ENCODE measurements around the gene KIR3DL2. TPM values are rescaled to one million over a fixed set of nuclear protein-coding genes. Genes with fewer than 3 reads are reported as not detected.
"Not testable (repeated sequence)": the region's sequence is repeated elsewhere in the genome, so short reads cannot be mapped to it uniquely, and the experiment has no call there.

KIR3DL2 gene
- total RNA-seq, 2 experiments from 2014 or later, result 0.27 to 0.48 TPM

DNA sequence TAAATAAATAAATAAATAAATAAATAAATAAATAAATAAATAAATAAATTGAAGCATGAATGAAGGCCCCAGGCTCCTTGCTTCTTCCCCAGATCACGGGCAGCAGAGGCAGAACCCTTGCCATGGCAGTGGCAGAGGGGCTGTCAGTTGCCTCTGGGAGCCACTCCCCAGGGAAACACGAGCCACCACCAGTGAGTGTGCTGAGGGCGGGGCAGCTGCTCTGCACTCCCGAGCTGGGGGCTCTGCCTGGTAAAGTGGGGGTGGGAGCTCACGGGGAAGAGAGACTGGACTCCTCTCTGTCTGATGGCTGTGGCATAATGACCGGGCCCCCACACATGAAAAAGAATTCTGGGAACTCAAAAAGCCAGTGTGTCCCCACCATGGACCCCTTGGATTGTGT lies 31.6 kb downstream of the KIR3DL2 start:
- intact Hi-C loops (cut with micrococcal nuclease), result no loop called here

GRCh38 chr19:54882758-54883157 lies 32.5 kb downstream of the KIR3DL2 start:
- Mint-ChIP-seq H3K36me3 (no peaks in the 10 kb centered on the region), H3K4me3 (no peak overlapping the region), H3K4me1 (ENCODE audit: low read depth) (no peaks in the 10 kb centered on the region), H3K27ac (no peak overlapping the region), H3K9me3 (no peaks in the 10 kb centered on the region), H3K27me3 (peaks cover 19% of the 10 kb centered on the region)
- POLR2A ChIA-PET, result no interaction called here
- DNase-seq, result no peak
- intact Hi-C loops (cut with micrococcal nuclease), result no loop called here
- CTCF ChIA-PET, result no interaction called here

More for the DNA sequence above, 31.6 kb downstream of the KIR3DL2 start:
- Mint-ChIP-seq H3K27me3 (peaks cover 19% of the 10 kb centered on the region), H3K9me3 (no peaks in the 10 kb centered on the region), H3K27ac (no peak overlapping the region), H3K4me3 (no peak overlapping the region), H3K36me3 (no peaks in the 10 kb centered on the region), H3K4me1 (ENCODE audit: low read depth) (no peaks in the 10 kb centered on the region)
- CTCF ChIA-PET, result no interaction called here
- no peak for DNase-seq
- POLR2A ChIA-PET, result no interaction called here

GRCh38 chr19:54883228-54883627 lies 33.0 kb downstream of the KIR3DL2 start:
- Mint-ChIP-seq H3K27me3 (peaks cover 19% of the 10 kb centered on the region), H3K4me1 (ENCODE audit: low read depth) (no peaks in the 10 kb centered on the region), H3K9me3 (no peaks in the 10 kb centered on the region), H3K4me3 (no peak overlapping the region), H3K36me3 (no peaks in the 10 kb centered on the region), H3K27ac (no peak overlapping the region)
- intact Hi-C loops (cut with micrococcal nuclease), result no loop called here
- DNase-seq, result no peak
- CTCF ChIA-PET, result no interaction called here
- POLR2A ChIA-PET, result no interaction called here

DNA sequence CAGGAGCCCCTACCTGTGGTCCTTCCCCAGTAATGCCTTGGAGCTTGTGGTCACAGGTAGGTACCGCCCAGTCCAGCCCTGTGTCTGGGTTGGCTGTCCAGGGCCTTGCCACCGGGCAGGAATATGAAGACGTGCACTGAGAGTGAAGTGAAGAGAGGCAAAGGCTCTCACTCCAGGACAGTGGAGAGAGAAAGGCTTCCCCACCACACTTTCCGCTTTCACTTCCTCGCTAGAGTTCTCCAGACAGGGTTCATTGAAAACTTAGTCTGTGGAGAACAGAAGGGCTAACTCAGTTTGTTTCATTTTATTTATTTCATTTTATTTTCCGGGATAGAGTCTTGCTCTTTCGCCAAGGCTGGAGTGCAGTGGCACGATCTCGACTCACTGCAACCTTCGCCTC lies 38.0 kb downstream of the KIR3DL2 start:
- no peak for DNase-seq
- POLR2A ChIA-PET, result no interaction called here
- CTCF ChIA-PET, result no interaction called here
- Mint-ChIP-seq H3K9me3 (no peaks in the 10 kb centered on the region), H3K27ac (no peak overlapping the region), H3K4me1 (ENCODE audit: low read depth) (no peaks in the 10 kb centered on the region), H3K27me3 (peaks cover 4% of the 10 kb centered on the region), H3K4me3 (no peak overlapping the region), H3K36me3 (no peaks in the 10 kb centered on the region)
- intact Hi-C loops (cut with micrococcal nuclease), result no loop called here

- CTCF ChIA-PET, result interaction anchor here (0.8 kb wide), 1 partner anchor 252 kb away, joined by 4 read pairs; no protein-coding TSS in a partner anchor
- DNase-seq, result no peak
- H3K27me3 Mint-ChIP-seq, result peaks cover 4% of the 10 kb centered on the region
- H3K27ac Mint-ChIP-seq, result no peak overlapping the region
- no peaks in the 10 kb centered on the region for H3K4me1 Mint-ChIP-seq (ENCODE audit: low read depth)
- no peak overlapping the region for H3K4me3 Mint-ChIP-seq
- intact Hi-C loops (cut with micrococcal nuclease), result no loop called here
- POLR2A ChIA-PET, result no interaction called here
- no peaks in the 10 kb centered on the region for H3K36me3 Mint-ChIP-seq
- H3K9me3 Mint-ChIP-seq, result no peaks in the 10 kb centered on the region
These were observed 39.3 kb downstream of the KIR3DL2 start for GRCh38 chr19:54889566-54889965.

GRCh38 chr19:54893406-54893805 lies 43.2 kb downstream of the KIR3DL2 start:
- Mint-ChIP-seq H3K36me3 (no peaks in the 10 kb centered on the region), H3K4me1 (ENCODE audit: low read depth) (no peaks in the 10 kb centered on the region), H3K9me3 (no peaks in the 10 kb centered on the region), H3K27ac (no peak overlapping the region), H3K4me3 (no peak overlapping the region), H3K27me3 (peaks cover 9% of the 10 kb centered on the region)
- ChIA-PET POLR2A (no interaction called here), CTCF (no interaction called here)
- intact Hi-C loops (cut with micrococcal nuclease), result no loop called here
- DNase-seq, result no peak

DNA sequence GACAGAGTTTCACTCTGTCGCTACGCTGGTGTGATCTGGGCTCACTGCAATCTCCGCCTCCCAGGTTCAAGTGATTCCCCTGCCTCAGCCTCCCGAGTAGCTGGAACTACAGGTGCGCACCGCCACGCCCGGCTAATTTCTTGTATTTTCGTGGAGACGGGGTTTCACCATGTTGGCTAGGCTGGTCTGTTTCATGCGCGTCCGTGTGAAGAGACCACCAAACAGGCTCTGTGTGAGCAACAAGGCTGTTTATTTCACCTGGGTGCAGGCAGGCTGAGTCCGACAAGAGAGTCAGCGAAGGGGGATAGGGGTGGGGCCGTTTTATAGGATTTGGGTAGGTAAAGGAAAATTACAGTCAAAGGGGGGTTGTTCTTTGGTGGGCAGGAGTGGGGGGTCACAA lies 43.9 kb downstream of the KIR3DL2 start:
- peaks cover 15% of the 10 kb centered on the region for H3K27me3 Mint-ChIP-seq
- H3K9me3 Mint-ChIP-seq; DNase-seq; H3K27ac Mint-ChIP-seq; H3K4me1 Mint-ChIP-seq (ENCODE audit: low read depth); H3K36me3 Mint-ChIP-seq; CTCF ChIA-PET; intact Hi-C loops (cut with micrococcal nuclease); H3K4me3 Mint-ChIP-seq; POLR2A ChIA-PET: not testable (repeated sequence)

DNA sequence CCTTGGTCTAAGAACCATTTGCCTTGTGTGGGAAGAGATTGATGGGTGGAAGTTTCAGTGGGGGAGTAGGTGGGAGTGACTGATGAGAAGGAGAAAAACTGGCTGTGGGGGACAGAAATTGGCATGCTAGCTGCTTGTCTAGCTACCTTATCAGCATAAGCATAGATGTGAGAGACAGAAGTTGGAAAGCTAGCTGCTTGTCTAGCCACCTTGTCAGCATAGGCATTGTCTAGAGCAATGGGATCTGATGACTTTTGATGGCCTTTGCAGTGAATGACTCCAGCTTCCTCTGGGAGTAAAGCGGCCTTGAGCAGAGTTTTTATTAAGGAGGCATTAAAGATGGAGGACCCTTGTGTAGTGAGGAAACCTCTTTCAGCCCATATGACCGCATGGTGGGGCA lies 45.8 kb downstream of the KIR3DL2 start:
- Mint-ChIP-seq H3K4me3 (no peak overlapping the region), H3K27me3 (peaks cover 18% of the 10 kb centered on the region), H3K4me1 (ENCODE audit: low read depth) (no peaks in the 10 kb centered on the region), H3K9me3 (no peaks in the 10 kb centered on the region), H3K36me3 (no peaks in the 10 kb centered on the region), H3K27ac (no peak overlapping the region)
- ChIA-PET POLR2A (no interaction called here), CTCF (no interaction called here)
- no peak for DNase-seq
- intact Hi-C loops (cut with micrococcal nuclease), result no loop called here

DNA sequence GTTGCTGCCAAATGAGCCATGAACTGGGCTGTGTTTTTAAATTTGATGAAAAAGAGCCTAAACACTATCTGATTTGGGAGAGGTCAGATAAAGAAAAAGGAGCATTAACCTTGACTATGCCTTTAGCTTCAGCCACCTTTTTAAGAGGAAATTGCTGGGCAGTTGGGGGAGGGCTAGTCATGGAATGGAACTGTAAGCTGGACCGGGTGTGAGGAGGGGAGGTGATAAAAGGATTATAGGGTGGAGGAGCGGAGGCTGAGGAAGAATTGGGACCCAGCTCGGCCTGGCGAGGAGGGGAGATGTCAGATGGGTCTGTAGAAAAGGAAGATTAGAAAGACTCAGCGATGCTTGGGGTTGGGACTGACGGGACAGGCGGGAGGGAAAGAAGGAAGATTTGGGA lies 48.4 kb downstream of the KIR3DL2 start:
- CTCF ChIA-PET; intact Hi-C loops (cut with micrococcal nuclease); H3K4me3 Mint-ChIP-seq; H3K9me3 Mint-ChIP-seq; DNase-seq; H3K36me3 Mint-ChIP-seq; H3K27ac Mint-ChIP-seq; H3K4me1 Mint-ChIP-seq (ENCODE audit: low read depth); POLR2A ChIA-PET: not testable (repeated sequence)
- peaks cover 17% of the 10 kb centered on the region for H3K27me3 Mint-ChIP-seq

GRCh38 chr19:54899646-54900045 lies 49.4 kb downstream of the KIR3DL2 start:
- H3K4me3 Mint-ChIP-seq; H3K4me1 Mint-ChIP-seq (ENCODE audit: low read depth); intact Hi-C loops (cut with micrococcal nuclease); POLR2A ChIA-PET; DNase-seq; H3K36me3 Mint-ChIP-seq; CTCF ChIA-PET; H3K9me3 Mint-ChIP-seq; H3K27ac Mint-ChIP-seq: not testable (repeated sequence)
- H3K27me3 Mint-ChIP-seq, result peaks cover 17% of the 10 kb centered on the region

DNA sequence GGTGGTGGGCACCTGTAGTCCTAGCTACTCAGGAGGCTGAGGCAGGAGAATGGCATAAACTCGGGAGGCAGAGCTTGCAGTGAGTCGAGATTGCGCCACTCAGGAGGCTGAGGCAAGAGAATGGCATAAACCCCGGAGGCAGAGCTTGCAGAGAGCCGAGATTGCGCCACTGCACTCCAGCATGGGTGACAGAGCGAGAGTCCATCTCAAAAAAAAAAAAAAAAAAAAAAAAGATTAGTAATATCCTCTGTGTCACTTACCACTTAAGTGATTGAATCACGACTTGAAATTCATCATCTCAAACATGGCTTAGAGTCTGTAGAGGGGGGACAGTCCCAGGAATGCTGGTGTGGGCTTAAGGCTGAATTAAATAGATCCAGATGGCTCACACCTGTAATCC lies 50.9 kb downstream of the KIR3DL2 start:
- intact Hi-C loops (cut with micrococcal nuclease); H3K36me3 Mint-ChIP-seq; H3K4me3 Mint-ChIP-seq; POLR2A ChIA-PET; CTCF ChIA-PET; H3K4me1 Mint-ChIP-seq (ENCODE audit: low read depth); DNase-seq; H3K27ac Mint-ChIP-seq; H3K9me3 Mint-ChIP-seq: not testable (repeated sequence)
- peaks cover 15% of the 10 kb centered on the region for H3K27me3 Mint-ChIP-seq

GRCh38 chr19:54902061-54902460 lies 51.8 kb downstream of the KIR3DL2 start:
- Mint-ChIP-seq H3K27ac (no peak overlapping the region), H3K4me1 (ENCODE audit: low read depth) (no peaks in the 10 kb centered on the region), H3K9me3 (no peaks in the 10 kb centered on the region), H3K27me3 (peaks cover 14% of the 10 kb centered on the region), H3K36me3 (no peaks in the 10 kb centered on the region), H3K4me3 (no peak overlapping the region)
- ChIA-PET POLR2A (no interaction called here), CTCF (no interaction called here)
- no peak for DNase-seq
- intact Hi-C loops (cut with micrococcal nuclease), result no loop called here

GRCh38 chr19:54903303-54903702 lies 53.1 kb downstream of the KIR3DL2 start:
- Mint-ChIP-seq H3K4me1 (ENCODE audit: low read depth) (no peaks in the 10 kb centered on the region), H3K9me3 (no peaks in the 10 kb centered on the region), H3K36me3 (no peaks in the 10 kb centered on the region), H3K27me3 (peaks cover 12% of the 10 kb centered on the region), H3K27ac (no peak overlapping the region), H3K4me3 (no peak overlapping the region)
- intact Hi-C loops (cut with micrococcal nuclease), result no loop called here
- DNase-seq, result no peak
- CTCF ChIA-PET, result no interaction called here
- POLR2A ChIA-PET, result no interaction called here

DNA sequence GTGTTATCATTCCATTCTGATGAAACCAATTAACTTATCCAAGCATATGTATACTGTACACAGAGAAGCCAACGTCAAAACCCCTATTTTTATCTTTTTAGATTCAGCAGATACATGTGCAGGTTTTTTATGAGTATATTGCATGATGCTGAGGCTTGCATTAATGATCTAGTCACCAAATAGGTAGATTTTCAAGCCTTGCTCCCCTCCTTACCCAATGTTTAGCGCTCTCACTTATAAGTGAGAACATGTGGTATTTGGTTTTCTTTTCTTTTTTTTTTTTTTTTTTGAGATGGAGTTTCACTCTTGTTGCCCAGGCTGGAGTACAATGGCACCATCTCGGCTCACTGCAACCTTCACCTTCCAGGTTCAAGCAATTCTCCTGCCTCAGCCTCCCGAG lies 54.0 kb downstream of the KIR3DL2 start:
- H3K4me1 Mint-ChIP-seq (ENCODE audit: low read depth); H3K27me3 Mint-ChIP-seq; H3K36me3 Mint-ChIP-seq; intact Hi-C loops (cut with micrococcal nuclease); CTCF ChIA-PET; H3K4me3 Mint-ChIP-seq; H3K27ac Mint-ChIP-seq; H3K9me3 Mint-ChIP-seq; POLR2A ChIA-PET; DNase-seq: not testable (repeated sequence)
